K562 (cell line): ENCODE measurements around the gene CRYBG1. TPM values are rescaled to one million over a fixed set of nuclear protein-coding genes. Genes with fewer than 3 reads are reported as not detected.

Experiments used
- ATAC-seq: fragments of 200-7000 bp; cut with Tn5 transposase; 3 replicates; pipeline ENCODE4 v1.9.1; 2020; ENCODE audit warnings: moderate library complexity
- BruUV-seq: library from RNA; stranded (reverse); fragments of 400-500 nt; replicated peaks from 2 replicates; lab custom pipeline; 2021; lab: Mats Ljungman, UMichigan
- CTCF ChIA-PET: fragments of 300-600 bp; formaldehyde crosslinking; extraction: SDS; loops from one replicate; lab custom pipeline; 2021; ENCODE audit warnings: low intra/inter-chr PET ratio; lab: Yijun Ruan, JAX
- POLR2A ChIA-PET: fragments of 300-600, 350-650 bp; sonication (Branson Sonifier 250); formaldehyde crosslinking; extraction: SDS; loops from one replicate; lab custom pipeline; 2021; ENCODE audit warnings: antibody characterized with exemption, inconsistent platforms; lab: Yijun Ruan, JAX
- DNase-seq, 4 experiments: peaks; one replicate each; pipeline versions ENCODE4 v3.0.0 to v3.0.0-alpha.2; 2011 to 2018; ENCODE audit warnings: low spot score in 3 of 4, mixed read lengths in 3 of 4; ENCODE audit errors: extremely low read depth in 1 of 4
- FAIRE-seq: peaks from 2 replicates; lab custom pipeline; 2011; peaks lifted over from hg19 to GRCh38; lab: Jason Lieb, UNC
- H2AFZ ChIP-seq: 2 replicates; pipeline ENCODE4 v1.6.0; 2011; ENCODE audit warnings: low read depth, low read length, control low read depth, inconsistent platforms
- H3K27ac ChIP-seq: fragments of 200-600 bp; 3 replicates; pipeline ENCODE4 v1.8.0; 2011; ENCODE audit warnings: low read depth, mild to moderate bottlenecking, control low read depth, inconsistent platforms, low read length, moderate library complexity, mixed read lengths; ENCODE audit errors: extremely low read depth
- H3K27me3 ChIP-seq, 2 experiments: fragments of 300-600 bp in 1 of 2; 2 replicates in 1 of 2; 3 replicates in 1 of 2; pipeline versions ENCODE4 v1.6.0 to v1.8.0; 2011; ENCODE audit warnings: inconsistent platforms in 2 of 2, low read length in 2 of 2, mild to moderate bottlenecking in 1 of 2, mixed read lengths in 1 of 2, moderate library complexity in 1 of 2; ENCODE audit not compliant: control insufficient read depth in 2 of 2, insufficient read depth in 2 of 2
- H3K36me3 ChIP-seq: fragments of 300-600 bp; 3 replicates; pipeline ENCODE4 v1.8.0; 2011; ENCODE audit warnings: mild to moderate bottlenecking, low read length, inconsistent platforms; ENCODE audit not compliant: control insufficient read depth, insufficient read depth
- H3K4me1 ChIP-seq, 2 experiments: fragments of 200-600 bp in 1 of 2; replicated peaks in 1 of 2; 2 replicates in 1 of 2; 3 replicates in 1 of 2; pipeline versions ENCODE4 v1.5.1 to v1.8.0; 2011; ENCODE audit warnings: inconsistent platforms in 2 of 2, low read length in 2 of 2, mild to moderate bottlenecking in 1 of 2, mixed read lengths in 1 of 2, moderate library complexity in 1 of 2; ENCODE audit not compliant: control insufficient read depth in 2 of 2, insufficient read depth in 2 of 2
- H3K4me2 ChIP-seq: 2 replicates; pipeline ENCODE4 v1.6.1; 2011; ENCODE audit warnings: low read length, control low read depth, inconsistent platforms, mixed read lengths; ENCODE audit not compliant: insufficient read depth
- H3K4me3 ChIP-seq: fragments of 200-600 bp; sonication (generic), shearing (Covaris generic); 2 replicates; pipeline ENCODE4 v1.5.1; 2016; ENCODE audit warnings: control low read depth, inconsistent platforms
- H3K79me2 ChIP-seq: fragments of 200-600 bp; 3 replicates; pipeline ENCODE4 v1.8.0; 2011; ENCODE audit warnings: low read length, inconsistent platforms; ENCODE audit not compliant: control insufficient read depth, insufficient read depth
- H3K9ac ChIP-seq, 2 experiments: 2 replicates each; pipeline versions ENCODE4 v1.6.0 to v1.6.1; 2011; ENCODE audit warnings: low read depth in 2 of 2, low read length in 2 of 2, control low read depth in 1 of 2, inconsistent platforms in 1 of 2, mild to moderate bottlenecking in 1 of 2, mixed read lengths in 1 of 2; ENCODE audit not compliant: insufficient read depth in 1 of 2
- H3K9me1 ChIP-seq: one replicate; pipeline ENCODE4 v1.6.0; 2011; ENCODE audit warnings: inconsistent platforms, mild to moderate bottlenecking, low read length, moderate library complexity; ENCODE audit not compliant: control insufficient read depth, insufficient read depth
- H3K9me3 ChIP-seq: replicated peaks from 2 replicates; pipeline ENCODE4 v1.5.1; 2011; ENCODE audit warnings: low read depth, low read length, inconsistent platforms; ENCODE audit not compliant: control insufficient read depth, insufficient read depth
- H4K20me1 ChIP-seq: replicated peaks from 2 replicates; pipeline ENCODE4 v1.6.1; 2011; ENCODE audit warnings: low read length, inconsistent platforms, mixed read lengths; ENCODE audit not compliant: control insufficient read depth, insufficient read depth
- DMBX1 ChIP-seq: fragments of 250-450 bp; sonication (Bioruptor Pico); IDR thresholded peaks from 2 replicates; pipeline ENCODE4 v1.8.0; 2022; ENCODE audit warnings: inconsistent platforms, mild to moderate bottlenecking, moderate library complexity, borderline replicate concordance
- FOXA3 ChIP-seq, 2 experiments: fragments of 450-650 bp in 1 of 2; sonication (generic) in 1 of 2; formaldehyde crosslinking; IDR thresholded peaks in 1 of 2; conservative IDR thresholded peaks in 1 of 2; 2 replicates each; pipeline versions ENCODE4 v1.4.0 to v1.8.0; 2020 to 2022; ENCODE audit warnings: mild to moderate bottlenecking in 2 of 2, missing genetic modification reagents in 1 of 2
- MYNN ChIP-seq, 2 experiments: sonication (generic); formaldehyde crosslinking in 1 of 2; IDR thresholded peaks; 2 replicates each; pipeline versions ENCODE4 v1.5.0 to v1.6.1; 2016 to 2020; ENCODE audit warnings: antibody characterized with exemption in 1 of 2, missing genetic modification reagents in 1 of 2
- NFE2L1 ChIP-seq: fragments of 450-650 bp; IDR thresholded peaks from 2 replicates; pipeline ENCODE4 v1.6.1; 2016; ENCODE audit warnings: missing genetic modification characterization, low read depth, mild to moderate bottlenecking, missing compliant biosample characterization, moderate library complexity, borderline replicate concordance
- SP1 ChIP-seq: sonication (generic); formaldehyde crosslinking; IDR thresholded peaks from 2 replicates; pipeline ENCODE4 v1.8.1; 2022; ENCODE audit warnings: mild to moderate bottlenecking, missing genetic modification reagents
- TAF7 ChIP-seq: fragments of 450-650 bp; IDR thresholded peaks from 2 replicates; pipeline ENCODE4 v1.6.1; 2016; ENCODE audit warnings: missing genetic modification characterization, missing compliant biosample characterization
- ZNF184 ChIP-seq: sonication (generic); formaldehyde crosslinking; IDR thresholded peaks from 2 replicates; pipeline ENCODE4 v1.5.0; 2020; ENCODE audit warnings: missing genetic modification reagents
- ZNF561 ChIP-seq: fragments of 450-650 bp; formaldehyde crosslinking; conservative IDR thresholded peaks from 2 replicates; pipeline ENCODE4 v1.4.0; 2020; ENCODE audit warnings: mild to moderate bottlenecking, moderate library complexity
- ZNF79 ChIP-seq: fragments of 250-450 bp; sonication (Bioruptor Pico); IDR thresholded peaks from 2 replicates; pipeline ENCODE4 v1.4.0; 2020; ENCODE audit warnings: low read depth, mild to moderate bottlenecking, moderate library complexity
- WGBS: fragments of 100-300 bp; shearing (Covaris generic); methylation state at CpG from one replicate; pipeline ENCODE4 v1.1.6; 2016; ENCODE audit warnings: low coverage, mixed read lengths; ENCODE audit not compliant: insufficient coverage; ENCODE audit errors: missing lambda C conversion rate; 5-methylcytosine and 5-hydroxymethylcytosine counted together
- in situ Hi-C: fragments of 300-500 bp; cut with MboI; formaldehyde crosslinking; loops from 4 replicates; pipeline ENCODE4 v1.15.0; 2018; ENCODE audit warnings: inconsistent platforms, mixed read lengths
- intact Hi-C: fragments of 100-400 bp; cut with micrococcal nuclease; formaldehyde crosslinking; loops from 2 replicates; pipeline ENCODE4 v1.14.2; 2022
- polyA plus RNA-seq, 8 experiments: library from polyadenylated mRNA; depleted of rRNA in 4 of 8; stranded (reverse) in 5 of 8; unstranded in 3 of 8; fragments of >200 nt; fragmentation: Nextera tagmentation in 2 of 8; fragmentation: Illumina TruSeq in 1 of 8; extraction: Ambion mirVana in 2 of 8; extraction: Trizol in 1 of 8; gene quantifications; 2 replicates each; pipeline versions ENCODE4 v1.2.1 to v1.2.3, GENCODE V29; 2011 to 2014; ENCODE audit warnings: inconsistent platforms in 1 of 8, missing spikeins in 1 of 8
- total RNA-seq, 7 experiments: library from RNA; depleted of rRNA in 6 of 7; stranded (reverse); fragments of >200 nt in 6 of 7; fragmentation: Illumina TruSeq in 2 of 7; extraction: Trizol in 2 of 7; gene quantifications; 2 replicates each; pipeline versions ENCODE4 v1.2.1 to v1.2.3, GENCODE V29; 2011 to 2021; ENCODE audit warnings: low replicate concordance in 1 of 7
- TF ChIP-seq, protein P1 (sequence below): IDR thresholded peaks from 2 replicates; pipeline ENCODE4 v1.6.1; 2011; ENCODE audit not compliant: insufficient read length; ENCODE audit errors: extremely low read depth
- TF ChIP-seq, protein P2 (sequence below): fragments of 450-650 bp; IDR thresholded peaks from 2 replicates; pipeline ENCODE4 v1.6.1; 2016; ENCODE audit warnings: mild to moderate bottlenecking
- TF ChIP-seq, protein P3 (sequence below): sonication (generic); formaldehyde crosslinking; IDR thresholded peaks from 2 replicates; pipeline ENCODE4 v1.8.1; 2023; ENCODE audit warnings: mild to moderate bottlenecking, missing genetic modification reagents, moderate library complexity
- TF ChIP-seq, protein P4 (sequence below): sonication (generic); formaldehyde crosslinking; IDR thresholded peaks from 2 replicates; pipeline ENCODE4 v1.5.0; 2020; ENCODE audit warnings: missing genetic modification reagents
- TF ChIP-seq, protein P5 (sequence below): fragments of 450-650 bp; formaldehyde crosslinking; IDR thresholded peaks from 2 replicates; pipeline ENCODE4 v1.4.0; 2020; ENCODE audit warnings: mild to moderate bottlenecking, mixed read lengths

CRYBG1 gene
- total and polyA plus RNA-seq, 9 of the 15 experiments (the other 6 are each of a cell fraction or from before 2014, with no cell fraction given), result 0.07 to 0.47 (median 0.11) TPM

DNA sequence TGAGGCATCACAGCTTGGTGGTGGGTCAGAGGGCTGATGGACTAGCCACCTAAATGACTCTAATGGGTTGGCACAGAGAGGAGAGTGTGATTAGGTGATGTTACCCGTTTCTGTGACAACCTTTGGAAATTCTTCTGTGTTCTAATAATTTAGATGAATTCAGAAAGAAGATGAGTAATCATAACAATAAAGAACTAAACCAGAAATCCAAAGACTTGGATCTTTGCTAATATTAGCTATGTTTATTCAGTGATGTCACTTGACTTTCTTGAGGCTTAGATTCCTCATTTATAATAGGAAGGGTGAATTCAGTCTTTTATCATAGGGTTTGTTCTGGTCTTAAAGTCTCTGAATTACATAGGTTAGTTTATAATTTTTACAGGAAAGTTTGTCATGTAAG lies 19.9 kb downstream of the CRYBG1 start:
- Histone ChIP-seq H3K36me3 (no peaks in the 10 kb centered on the region), H3K9ac (no peak overlapping the region), H3K9me1 (no peaks in the 10 kb centered on the region), H4K20me1 (no peaks in the 10 kb centered on the region), H3K79me2 (no peaks in the 10 kb centered on the region), H3K4me3 (no peak overlapping the region), H3K4me2 (no peak overlapping the region), H3K4me1 (no peaks in the 10 kb centered on the region), H3K27me3 (peaks cover 4 to 14% of the 10 kb centered on the region in 2 experiments; a peak in 4 of 5 replicates), H3K9me3 (no peaks in the 10 kb centered on the region), H2AFZ (no peak overlapping the region), H3K27ac (no peak overlapping the region)
- in situ Hi-C loops (no loop called here), intact Hi-C loops (no loop called here)
- DNase-seq, result no peak
- BruUV-seq, result no TSS peak
- ChIA-PET CTCF (no interaction called here), POLR2A (no interaction called here)
- 0% methylated on average over 1 of the region's 1 CpG for WGBS
- FAIRE-seq, result no peak
- no peak for ATAC-seq
- TF ChIP-seq TAF7 (tag) (no peak), DMBX1 (CRISPR knock-in tag) (no peak), ZNF184 (CRISPR knock-in tag) (no peak), MYNN (IDR thresholded peaks at IDR 0.05) (no peak), MYNN (CRISPR knock-in tag; IDR thresholded peaks at IDR 0.05) (no peak), ZNF79 (CRISPR knock-in tag) (no peak), ZNF561 (CRISPR knock-in tag) (no peak), NFE2L1 (tag) (no peak), SP1 (no peak), FOXA3 (CRISPR knock-in tag; conservative IDR thresholded peaks at IDR 0.05 in 1 of 2, IDR thresholded peaks at IDR 0.05 in 1 of 2) (no peak)
- TF ChIP-seq, protein P1, sequence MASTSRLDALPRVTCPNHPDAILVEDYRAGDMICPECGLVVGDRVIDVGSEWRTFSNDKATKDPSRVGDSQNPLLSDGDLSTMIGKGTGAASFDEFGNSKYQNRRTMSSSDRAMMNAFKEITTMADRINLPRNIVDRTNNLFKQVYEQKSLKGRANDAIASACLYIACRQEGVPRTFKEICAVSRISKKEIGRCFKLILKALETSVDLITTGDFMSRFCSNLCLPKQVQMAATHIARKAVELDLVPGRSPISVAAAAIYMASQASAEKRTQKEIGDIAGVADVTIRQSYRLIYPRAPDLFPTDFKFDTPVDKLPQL, result no peak
- TF ChIP-seq, protein P2, sequence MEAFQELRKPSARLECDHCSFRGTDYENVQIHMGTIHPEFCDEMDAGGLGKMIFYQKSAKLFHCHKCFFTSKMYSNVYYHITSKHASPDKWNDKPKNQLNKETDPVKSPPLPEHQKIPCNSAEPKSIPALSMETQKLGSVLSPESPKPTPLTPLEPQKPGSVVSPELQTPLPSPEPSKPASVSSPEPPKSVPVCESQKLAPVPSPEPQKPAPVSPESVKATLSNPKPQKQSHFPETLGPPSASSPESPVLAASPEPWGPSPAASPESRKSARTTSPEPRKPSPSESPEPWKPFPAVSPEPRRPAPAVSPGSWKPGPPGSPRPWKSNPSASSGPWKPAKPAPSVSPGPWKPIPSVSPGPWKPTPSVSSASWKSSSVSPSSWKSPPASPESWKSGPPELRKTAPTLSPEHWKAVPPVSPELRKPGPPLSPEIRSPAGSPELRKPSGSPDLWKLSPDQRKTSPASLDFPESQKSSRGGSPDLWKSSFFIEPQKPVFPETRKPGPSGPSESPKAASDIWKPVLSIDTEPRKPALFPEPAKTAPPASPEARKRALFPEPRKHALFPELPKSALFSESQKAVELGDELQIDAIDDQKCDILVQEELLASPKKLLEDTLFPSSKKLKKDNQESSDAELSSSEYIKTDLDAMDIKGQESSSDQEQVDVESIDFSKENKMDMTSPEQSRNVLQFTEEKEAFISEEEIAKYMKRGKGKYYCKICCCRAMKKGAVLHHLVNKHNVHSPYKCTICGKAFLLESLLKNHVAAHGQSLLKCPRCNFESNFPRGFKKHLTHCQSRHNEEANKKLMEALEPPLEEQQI, result no peak
- TF ChIP-seq, protein P3, sequence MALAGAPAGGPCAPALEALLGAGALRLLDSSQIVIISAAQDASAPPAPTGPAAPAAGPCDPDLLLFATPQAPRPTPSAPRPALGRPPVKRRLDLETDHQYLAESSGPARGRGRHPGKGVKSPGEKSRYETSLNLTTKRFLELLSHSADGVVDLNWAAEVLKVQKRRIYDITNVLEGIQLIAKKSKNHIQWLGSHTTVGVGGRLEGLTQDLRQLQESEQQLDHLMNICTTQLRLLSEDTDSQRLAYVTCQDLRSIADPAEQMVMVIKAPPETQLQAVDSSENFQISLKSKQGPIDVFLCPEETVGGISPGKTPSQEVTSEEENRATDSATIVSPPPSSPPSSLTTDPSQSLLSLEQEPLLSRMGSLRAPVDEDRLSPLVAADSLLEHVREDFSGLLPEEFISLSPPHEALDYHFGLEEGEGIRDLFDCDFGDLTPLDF (CRISPR knock-in tag), result no peak
- TF ChIP-seq, protein P4, sequence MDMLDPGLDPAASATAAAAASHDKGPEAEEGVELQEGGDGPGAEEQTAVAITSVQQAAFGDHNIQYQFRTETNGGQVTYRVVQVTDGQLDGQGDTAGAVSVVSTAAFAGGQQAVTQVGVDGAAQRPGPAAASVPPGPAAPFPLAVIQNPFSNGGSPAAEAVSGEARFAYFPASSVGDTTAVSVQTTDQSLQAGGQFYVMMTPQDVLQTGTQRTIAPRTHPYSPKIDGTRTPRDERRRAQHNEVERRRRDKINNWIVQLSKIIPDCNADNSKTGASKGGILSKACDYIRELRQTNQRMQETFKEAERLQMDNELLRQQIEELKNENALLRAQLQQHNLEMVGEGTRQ (CRISPR knock-in tag), result no peak
- TF ChIP-seq, protein P5, sequence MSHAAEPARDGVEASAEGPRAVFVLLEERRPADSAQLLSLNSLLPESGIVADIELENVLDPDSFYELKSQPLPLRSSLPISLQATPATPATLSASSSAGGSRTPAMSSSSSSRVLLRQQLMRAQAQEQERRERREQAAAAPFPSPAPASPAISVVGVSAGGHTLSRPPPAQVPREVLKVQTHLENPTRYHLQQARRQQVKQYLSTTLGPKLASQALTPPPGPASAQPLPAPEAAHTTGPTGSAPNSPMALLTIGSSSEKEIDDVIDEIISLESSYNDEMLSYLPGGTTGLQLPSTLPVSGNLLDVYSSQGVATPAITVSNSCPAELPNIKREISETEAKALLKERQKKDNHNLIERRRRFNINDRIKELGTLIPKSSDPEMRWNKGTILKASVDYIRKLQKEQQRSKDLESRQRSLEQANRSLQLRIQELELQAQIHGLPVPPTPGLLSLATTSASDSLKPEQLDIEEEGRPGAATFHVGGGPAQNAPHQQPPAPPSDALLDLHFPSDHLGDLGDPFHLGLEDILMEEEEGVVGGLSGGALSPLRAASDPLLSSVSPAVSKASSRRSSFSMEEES, result no peak
